ENCODE results near the gene PCSK7.
A peak's percentile ranks its signal among the peaks of the same experiment; 100 is the strongest.

PCSK7 gene

DNA sequence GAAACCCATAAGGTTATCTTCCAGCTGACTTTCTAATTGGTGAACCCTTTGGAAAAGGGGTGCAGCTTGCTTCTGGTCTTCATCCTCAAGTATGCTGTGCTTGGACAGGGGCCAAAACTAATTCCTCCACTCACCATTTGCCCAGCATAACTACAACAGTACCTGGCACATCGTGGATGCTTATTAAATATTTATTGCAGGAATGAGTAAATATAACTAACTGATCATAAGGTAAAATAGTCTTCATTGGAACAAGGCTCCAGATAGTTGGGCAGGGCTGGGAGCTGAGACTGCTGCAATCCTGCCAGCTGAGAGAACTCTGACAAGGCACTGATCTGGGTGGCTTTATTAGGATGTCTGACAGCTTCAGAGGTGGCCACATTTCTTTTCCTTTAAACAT, 55.7 kb downstream of the PCSK7 start:
- Mint-ChIP-seq H3K4me3 (no peak overlapping the region), H3K27ac (no peak overlapping the region), H3K27me3 (ENCODE audit: low read depth, poor library complexity) (peaks cover 3% of the 10 kb centered on the region), H3K4me1 (peaks cover 72% of the 10 kb centered on the region), H3K36me3 (ENCODE audit: low read depth) (no peaks in the 10 kb centered on the region), H3K9me3 (no peaks in the 10 kb centered on the region)
- TF ChIP-seq, protein P1, sequence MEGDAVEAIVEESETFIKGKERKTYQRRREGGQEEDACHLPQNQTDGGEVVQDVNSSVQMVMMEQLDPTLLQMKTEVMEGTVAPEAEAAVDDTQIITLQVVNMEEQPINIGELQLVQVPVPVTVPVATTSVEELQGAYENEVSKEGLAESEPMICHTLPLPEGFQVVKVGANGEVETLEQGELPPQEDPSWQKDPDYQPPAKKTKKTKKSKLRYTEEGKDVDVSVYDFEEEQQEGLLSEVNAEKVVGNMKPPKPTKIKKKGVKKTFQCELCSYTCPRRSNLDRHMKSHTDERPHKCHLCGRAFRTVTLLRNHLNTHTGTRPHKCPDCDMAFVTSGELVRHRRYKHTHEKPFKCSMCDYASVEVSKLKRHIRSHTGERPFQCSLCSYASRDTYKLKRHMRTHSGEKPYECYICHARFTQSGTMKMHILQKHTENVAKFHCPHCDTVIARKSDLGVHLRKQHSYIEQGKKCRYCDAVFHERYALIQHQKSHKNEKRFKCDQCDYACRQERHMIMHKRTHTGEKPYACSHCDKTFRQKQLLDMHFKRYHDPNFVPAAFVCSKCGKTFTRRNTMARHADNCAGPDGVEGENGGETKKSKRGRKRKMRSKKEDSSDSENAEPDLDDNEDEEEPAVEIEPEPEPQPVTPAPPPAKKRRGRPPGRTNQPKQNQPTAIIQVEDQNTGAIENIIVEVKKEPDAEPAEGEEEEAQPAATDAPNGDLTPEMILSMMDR (IDR thresholded peaks at IDR 0.05): no peak
- no peak for DNase-seq

DNA sequence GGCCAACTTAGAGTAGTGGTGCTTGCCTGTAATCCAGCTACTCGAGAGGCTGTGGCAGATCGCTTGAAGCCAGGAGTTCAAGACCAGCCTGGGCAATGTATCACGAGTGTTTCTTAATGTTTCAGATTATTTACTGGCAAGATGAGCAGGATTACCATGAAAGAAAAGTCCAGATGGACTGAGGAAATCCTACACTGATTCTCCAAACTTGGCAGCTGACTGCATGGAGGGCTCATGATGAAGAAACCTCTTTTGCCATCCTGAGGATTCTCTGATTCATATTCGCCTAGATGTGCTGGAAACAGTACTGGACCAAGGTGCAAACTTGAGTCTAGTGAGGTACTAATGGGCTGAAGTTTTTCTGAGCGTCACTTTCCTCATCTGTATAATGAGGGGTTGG, 56.1 kb downstream of the PCSK7 start:
- Mint-ChIP-seq H3K36me3 (ENCODE audit: low read depth) (no peaks in the 10 kb centered on the region), H3K9me3 (no peaks in the 10 kb centered on the region), H3K4me3 (no peak overlapping the region), H3K27ac (no peak overlapping the region), H3K4me1 (peaks cover 72% of the 10 kb centered on the region), H3K27me3 (ENCODE audit: low read depth, poor library complexity) (peaks cover 3% of the 10 kb centered on the region)
- DNase-seq: no peak
- TF ChIP-seq, protein P1 (IDR thresholded peaks at IDR 0.05): no peak

DNA sequence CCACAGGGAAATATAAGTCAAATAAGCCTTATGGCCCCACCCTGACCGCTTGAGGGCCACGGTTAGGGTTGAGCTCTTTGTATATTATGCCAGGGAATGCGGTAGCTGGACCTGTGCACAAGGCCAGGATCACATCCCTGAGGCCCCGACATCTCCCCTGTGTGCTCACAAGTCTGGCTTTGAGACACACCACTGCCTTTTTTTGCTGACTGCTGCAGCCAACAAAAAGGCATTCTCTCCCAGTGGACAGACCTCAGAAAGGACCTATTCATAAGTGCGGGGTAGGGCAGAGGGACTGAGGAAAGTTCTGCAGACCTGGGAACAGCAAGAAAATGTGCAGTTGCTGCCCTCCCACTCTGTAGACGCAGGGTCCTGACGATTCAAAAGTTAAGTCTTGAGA, 56.8 kb downstream of the PCSK7 start:
- TF ChIP-seq, protein P1 (IDR thresholded peaks at IDR 0.05): no peak
- no peak overlapping the region for H3K4me3 Mint-ChIP-seq
- peak overlapping the region; percentile 69 for H3K27ac Mint-ChIP-seq
- H3K4me1 Mint-ChIP-seq: peaks cover 72% of the 10 kb centered on the region
- H3K9me3 Mint-ChIP-seq: no peaks in the 10 kb centered on the region
- peaks cover 3% of the 10 kb centered on the region for H3K27me3 Mint-ChIP-seq (ENCODE audit: low read depth, poor library complexity)
- H3K36me3 Mint-ChIP-seq (ENCODE audit: low read depth): no peaks in the 10 kb centered on the region
- no peak for DNase-seq

DNA sequence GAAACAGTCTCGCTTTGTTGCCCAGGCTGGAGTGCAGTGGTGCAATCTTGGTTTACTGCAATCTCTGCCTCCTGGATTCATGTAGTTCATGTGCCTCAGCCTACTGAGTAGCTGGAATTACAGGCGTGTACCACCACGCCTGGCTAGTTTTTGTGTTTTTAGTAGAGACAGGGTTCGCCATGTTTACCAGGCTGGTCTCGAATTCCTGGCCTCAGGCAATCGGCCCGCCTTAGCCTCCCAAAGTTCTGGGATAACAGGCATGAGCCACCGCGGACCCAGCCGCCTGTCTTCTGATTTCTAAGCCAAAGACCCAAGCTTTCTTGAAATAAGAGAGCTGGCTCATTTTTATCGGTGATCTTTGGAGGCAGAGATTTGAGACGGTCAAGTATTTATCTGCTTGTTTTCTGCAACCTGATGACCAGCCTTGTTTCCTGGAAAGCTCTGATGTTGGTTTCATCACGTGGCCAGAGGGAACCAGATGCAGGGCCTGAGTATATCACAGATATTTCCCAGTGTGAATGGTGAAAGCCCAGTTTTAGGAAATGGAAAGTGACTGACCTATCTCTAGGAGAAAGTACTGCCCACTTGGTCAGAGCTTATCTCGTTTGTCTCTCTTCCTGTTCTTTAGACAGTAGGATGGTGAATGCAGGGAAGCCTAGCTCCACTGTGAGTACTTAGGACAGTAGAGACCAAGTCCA, 59.0 kb downstream of the PCSK7 start:
- Mint-ChIP-seq H3K27me3 (ENCODE audit: low read depth, poor library complexity) (no peaks in the 10 kb centered on the region), H3K27ac (peak overlapping the region; percentile 87), H3K4me1 (peaks cover 68% of the 10 kb centered on the region), H3K9me3 (no peaks in the 10 kb centered on the region), H3K36me3 (ENCODE audit: low read depth) (peaks cover 8% of the 10 kb centered on the region), H3K4me3 (peak overlapping the region; percentile 6)
- no peak for DNase-seq
- TF ChIP-seq, protein P1 (IDR thresholded peaks at IDR 0.05): no peak

DNA sequence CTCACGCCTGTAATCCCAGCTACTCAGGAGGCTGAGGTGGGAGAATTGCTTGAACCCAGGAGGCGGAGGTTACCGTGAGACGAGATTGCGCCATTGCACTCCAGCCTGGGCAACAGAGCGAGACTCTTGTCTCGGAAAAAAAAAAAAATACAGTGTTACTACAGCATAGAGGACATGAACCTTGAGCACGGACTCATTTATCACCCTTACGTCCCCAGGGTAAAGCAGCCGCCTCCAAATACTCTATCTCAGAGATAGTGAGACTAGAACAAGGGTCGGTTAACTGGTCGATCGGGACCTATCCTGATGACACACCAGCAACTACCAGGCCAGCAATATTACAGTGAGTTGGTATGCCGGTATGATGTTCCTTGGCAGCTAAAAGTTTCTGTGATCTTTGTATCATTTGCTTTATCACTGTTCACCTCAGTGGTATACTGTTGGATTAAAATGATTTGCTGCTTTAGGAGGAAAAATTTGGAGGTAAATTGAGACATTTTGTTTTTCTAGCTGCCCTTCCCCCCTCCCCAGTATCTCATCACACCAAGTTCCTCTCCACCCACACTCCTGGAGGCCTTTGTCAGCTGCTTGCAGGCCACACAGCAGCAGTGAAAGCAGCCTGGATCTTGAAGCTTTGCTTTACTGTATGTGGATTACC, 60.3 kb downstream of the PCSK7 start:
- peaks cover 64% of the 10 kb centered on the region for H3K4me1 Mint-ChIP-seq
- H3K9me3 Mint-ChIP-seq: no peaks in the 10 kb centered on the region
- peaks cover 19% of the 10 kb centered on the region for H3K36me3 Mint-ChIP-seq (ENCODE audit: low read depth)
- peak overlapping the region; percentile 60 for H3K4me3 Mint-ChIP-seq
- H3K27me3 Mint-ChIP-seq (ENCODE audit: low read depth, poor library complexity): no peaks in the 10 kb centered on the region
- TF ChIP-seq, protein P1 (IDR thresholded peaks at IDR 0.05): no peak
- peak overlapping the region; percentile 98 for H3K27ac Mint-ChIP-seq
- no peak for DNase-seq

DNA sequence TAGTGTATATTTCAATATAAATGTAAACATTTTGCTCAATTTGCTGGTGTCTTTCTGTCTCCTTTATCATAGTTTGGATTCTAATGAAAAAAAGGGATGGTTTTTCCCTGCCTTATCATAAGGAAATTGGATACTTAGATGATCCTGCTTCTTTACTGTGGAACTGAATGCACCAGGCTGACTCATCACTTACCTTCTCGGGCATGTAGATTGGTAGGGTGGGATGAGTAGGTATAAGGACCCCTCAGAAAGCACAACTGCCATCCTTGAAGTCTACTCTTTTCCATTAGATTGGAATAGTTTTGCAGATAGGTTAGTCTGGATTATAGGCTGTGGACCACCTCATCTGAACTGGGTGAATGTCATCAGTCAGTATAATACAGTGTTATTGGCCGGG, 60.9 kb downstream of the PCSK7 start:
- TF ChIP-seq, protein P1 (IDR thresholded peaks at IDR 0.05): no peak
- Mint-ChIP-seq H3K4me1 (peaks cover 64% of the 10 kb centered on the region), H3K4me3 (no peak overlapping the region), H3K27me3 (ENCODE audit: low read depth, poor library complexity) (no peaks in the 10 kb centered on the region), H3K36me3 (ENCODE audit: low read depth) (peaks cover 24% of the 10 kb centered on the region), H3K9me3 (no peaks in the 10 kb centered on the region), H3K27ac (peak overlapping the region; percentile 83)
- DNase-seq: no peak
